IMR-90 (cell line): ENCODE results near the gene SLC25A26. TPM values are rescaled to one million over a fixed set of nuclear protein-coding genes. Genes with fewer than 3 reads are reported as not detected.

Experiments used
- ATAC-seq: fragments of 200-7000 bp; cut with Tn5 transposase; 2 replicates; pipeline ENCODE4 v1.9.1; 2020; ENCODE audit warnings: low read depth, mild to moderate bottlenecking, moderate library complexity
- BruUV-seq: library from RNA; stranded (reverse); fragments of 400-500 nt; replicated peaks from 2 replicates; lab custom pipeline; 2021; lab: Mats Ljungman, UMichigan
- CTCF ChIA-PET: fragments of 300-600 bp; formaldehyde crosslinking; extraction: SDS; loops from one replicate; lab custom pipeline; 2021; ENCODE audit warnings: antibody characterized with exemption; lab: Yijun Ruan, JAX
- POLR2A ChIA-PET: fragments of 300-600 bp; sonication (Branson Sonifier 250); formaldehyde crosslinking; loops from one replicate; lab custom pipeline; 2022; ENCODE audit warnings: antibody characterized with exemption; ENCODE audit not compliant: unreplicated experiment; lab: Charles Lee
- DNase-seq: peaks from one replicate; pipeline ENCODE4 v3.0.0; 2013
- H2AFZ ChIP-seq: replicated peaks from 2 replicates; pipeline ENCODE3; 2013; ENCODE audit warnings: low read length, mild to moderate bottlenecking; ENCODE audit not compliant: poor library complexity
- H2AK5ac ChIP-seq: 2 replicates; pipeline ENCODE4 v1.6.1; 2013; ENCODE audit warnings: low read depth, low read length, inconsistent platforms
- H2AK9ac ChIP-seq: replicated peaks from 2 replicates; pipeline ENCODE3; 2013; ENCODE audit warnings: mild to moderate bottlenecking, low read depth, low read length, moderate library complexity; ENCODE audit not compliant: poor library complexity
- H2BK120ac ChIP-seq: 2 replicates; pipeline ENCODE4 v1.6.1; 2013; ENCODE audit warnings: low read depth, low read length, inconsistent platforms
- H2BK15ac ChIP-seq: 3 replicates; pipeline ENCODE4 v1.6.1; 2013; ENCODE audit warnings: low read depth, low read length, inconsistent platforms
- H2BK20ac ChIP-seq: 2 replicates; pipeline ENCODE4 v1.6.1; 2013; ENCODE audit warnings: low read depth, mild to moderate bottlenecking, inconsistent platforms, low read length, moderate library complexity
- H2BK5ac ChIP-seq: 2 replicates; pipeline ENCODE4 v1.6.1; 2013; ENCODE audit warnings: mild to moderate bottlenecking, low read depth, low read length, inconsistent platforms; ENCODE audit not compliant: poor library complexity, severe bottlenecking
- H3K14ac ChIP-seq: replicated peaks from 2 replicates; pipeline ENCODE4 v1.6.1; 2013; ENCODE audit warnings: low read depth, low read length, inconsistent platforms
- H3K18ac ChIP-seq: 2 replicates; pipeline ENCODE4 v1.6.1; 2013; ENCODE audit warnings: low read depth, low read length, control low read depth
- H3K23ac ChIP-seq: 2 replicates; pipeline ENCODE4 v1.6.1; 2013; ENCODE audit warnings: low read depth, low read length, inconsistent platforms
- H3K27ac ChIP-seq: 2 replicates; pipeline ENCODE4 v1.5.1; 2013; ENCODE audit warnings: mild to moderate bottlenecking, control low read depth, low read length; ENCODE audit not compliant: insufficient read depth
- H3K27me3 ChIP-seq: 2 replicates; pipeline ENCODE4 v1.6.1; 2013; ENCODE audit warnings: low read length; ENCODE audit not compliant: control insufficient read depth, insufficient read depth
- H3K36me3 ChIP-seq: 2 replicates; pipeline ENCODE4 v1.6.1; 2013; ENCODE audit warnings: low read length, mixed read lengths; ENCODE audit not compliant: control insufficient read depth, insufficient read depth
- H3K4ac ChIP-seq: 2 replicates; pipeline ENCODE4 v1.6.1; 2013; ENCODE audit warnings: low read depth, low read length, inconsistent platforms
- H3K4me1 ChIP-seq: 2 replicates; pipeline ENCODE4 v1.6.1; 2013; ENCODE audit warnings: low read length, mixed read lengths; ENCODE audit not compliant: control insufficient read depth, insufficient read depth
- H3K4me2 ChIP-seq: 2 replicates; pipeline ENCODE4 v1.6.1; 2013; ENCODE audit warnings: low read depth, mild to moderate bottlenecking, control low read depth, low read length, moderate library complexity
- H3K4me3 ChIP-seq: 2 replicates; pipeline ENCODE4 v1.5.1; 2013; ENCODE audit warnings: low read depth, mild to moderate bottlenecking, control low read depth, low read length, moderate library complexity; ENCODE audit not compliant: insufficient read depth
- H3K56ac ChIP-seq: 2 replicates; pipeline ENCODE4 v1.6.1; 2013; ENCODE audit warnings: low read length, inconsistent platforms; ENCODE audit not compliant: insufficient read depth; ENCODE audit errors: extremely low read depth
- H3K79me1 ChIP-seq, 2 experiments: 2 replicates each; pipeline ENCODE4 v1.6.1; 2013; ENCODE audit warnings: low read length in 2 of 2, inconsistent platforms in 1 of 2, low read depth in 1 of 2
- H3K9ac ChIP-seq: 2 replicates; pipeline ENCODE4 v1.6.1; 2013; ENCODE audit warnings: low read depth, low read length, control low read depth
- H3K9me1 ChIP-seq: 2 replicates; pipeline ENCODE4 v1.6.1; 2013; ENCODE audit warnings: low read length, inconsistent platforms; ENCODE audit not compliant: insufficient read depth
- H3K9me3 ChIP-seq: 2 replicates; pipeline ENCODE4 v1.6.1; 2013; ENCODE audit warnings: low read length; ENCODE audit not compliant: control insufficient read depth, insufficient read depth
- H4K20me1 ChIP-seq: 2 replicates; pipeline ENCODE4 v1.6.1; 2013; ENCODE audit warnings: low read length, inconsistent platforms; ENCODE audit not compliant: insufficient read depth
- H4K5ac ChIP-seq: 2 replicates; pipeline ENCODE4 v1.6.1; 2013; ENCODE audit warnings: mild to moderate bottlenecking, low read depth, low read length, control low read depth
- H4K8ac ChIP-seq, 2 experiments: 2 replicates each; pipeline ENCODE4 v1.6.1; 2013; ENCODE audit warnings: low read depth in 2 of 2, low read length in 2 of 2, control low read depth in 1 of 2, inconsistent platforms in 1 of 2
- H4K91ac ChIP-seq: 2 replicates; pipeline ENCODE4 v1.6.1; 2013; ENCODE audit warnings: low read depth, low read length, inconsistent platforms; ENCODE audit not compliant: insufficient read depth
- BHLHE40 ChIP-seq: fragments of 150-350 bp; IDR thresholded peaks from 2 replicates; pipeline ENCODE4 v1.6.1; 2016; ENCODE audit warnings: mild to moderate bottlenecking, low read depth, low read length
- CEBPB ChIP-seq: IDR thresholded peaks from 2 replicates; pipeline ENCODE4 v1.6.1; 2012; ENCODE audit warnings: low read depth, low read length, improper control_type of control experiment
- CHD1 ChIP-seq: IDR thresholded peaks from 2 replicates; pipeline ENCODE4 v1.6.1; 2012; ENCODE audit warnings: low read depth, low read length, improper control_type of control experiment
- CTCF ChIP-seq: conservative IDR thresholded peaks from 2 replicates; pipeline ENCODE4 v1.5.1; 2012; ENCODE audit warnings: mild to moderate bottlenecking, low read depth, low read length, improper control_type of control experiment
- ELK1 ChIP-seq: fragments of 150-350 bp; IDR thresholded peaks from 2 replicates; pipeline ENCODE4 v1.6.1; 2016; ENCODE audit warnings: low read depth, mild to moderate bottlenecking, low read length, moderate library complexity, borderline replicate concordance
- FOS ChIP-seq: fragments of 150-350 bp; IDR thresholded peaks from 2 replicates; pipeline ENCODE4 v1.6.1; 2016; ENCODE audit warnings: low read depth, low read length
- MAFK ChIP-seq: IDR thresholded peaks from 2 replicates; pipeline ENCODE4 v1.6.1; 2012; ENCODE audit warnings: low read depth, low read length, improper control_type of control experiment
- MAZ ChIP-seq: IDR thresholded peaks from 2 replicates; pipeline ENCODE4 v1.6.1; 2012; ENCODE audit warnings: low read depth, mild to moderate bottlenecking, low read length, improper control_type of control experiment, moderate library complexity, borderline replicate concordance
- MXI1 ChIP-seq: IDR thresholded peaks from 2 replicates; pipeline ENCODE4 v1.6.1; 2012; ENCODE audit warnings: low read depth, mild to moderate bottlenecking, low read length, moderate library complexity, borderline replicate concordance
- NFE2L2 ChIP-seq: fragments of 150-350 bp; IDR thresholded peaks from 2 replicates; pipeline ENCODE4 v1.6.1; 2016; ENCODE audit warnings: low read depth, mild to moderate bottlenecking, low read length
- POLR2A ChIP-seq: IDR thresholded peaks from 2 replicates; pipeline ENCODE4 v1.6.1; 2012; ENCODE audit warnings: mild to moderate bottlenecking, low read depth, low read length
- RAD21 ChIP-seq: IDR thresholded peaks from 2 replicates; pipeline ENCODE4 v1.6.1; 2012; ENCODE audit warnings: low read length, improper control_type of control experiment
- RFX5 ChIP-seq: IDR thresholded peaks from 2 replicates; pipeline ENCODE4 v1.8.0; 2012; ENCODE audit warnings: low read depth, mild to moderate bottlenecking, low read length, moderate library complexity
- SMC3 ChIP-seq: fragments of 150-350 bp; IDR thresholded peaks from 2 replicates; pipeline ENCODE4 v1.6.1; 2016; ENCODE audit warnings: low read depth, mild to moderate bottlenecking, antibody characterized with exemption, low read length, moderate library complexity
- WGBS, 2 experiments: methylation state at CpG; one replicate each; pipeline versions ENCODE4 v1.1.5 to v1.1.7; 2013; ENCODE audit warnings: missing lambda C conversion rate in 2 of 2; ENCODE audit not compliant: insufficient read length in 1 of 2; ENCODE audit errors: extremely low coverage in 2 of 2; 5-methylcytosine and 5-hydroxymethylcytosine counted together
- dilution Hi-C: fragments of 300-500 bp; cut with HindIII; formaldehyde crosslinking; loops from one replicate; pipeline ENCODE4 v1.14.3; 2018; ENCODE audit warnings: low sequenced_read_pairs; ENCODE audit not compliant: unreplicated experiment
- in situ Hi-C: fragments of 300-500 bp; cut with MboI; formaldehyde crosslinking; loops from 3 replicates; pipeline ENCODE4 v1.14.3; 2019; ENCODE audit warnings: low sequenced_read_pairs, inconsistent platforms, mixed read lengths
- intact Hi-C: fragments of 100-400 bp; cut with micrococcal nuclease; formaldehyde crosslinking; loops from 2 replicates; pipeline ENCODE4 v1.10.0; 2022
- polyA plus RNA-seq, 3 experiments: library from polyadenylated mRNA; depleted of rRNA; stranded (reverse); fragments of >200 nt; gene quantifications; 2 replicates each; pipeline ENCODE4 v1.2.3, GENCODE V29; 2012; ENCODE audit warnings: low replicate concordance in 1 of 3
- total RNA-seq: library from RNA; depleted of rRNA; stranded (reverse); fragments of >200 nt; gene quantifications from 2 replicates; pipeline ENCODE4 v1.2.3, GENCODE V29; 2012
- TF ChIP-seq, protein P1 (sequence below): fragments of 150-350 bp; IDR thresholded peaks from 2 replicates; pipeline ENCODE4 v1.6.1; 2017; ENCODE audit warnings: mild to moderate bottlenecking, antibody characterized with exemption, low read length, low read depth

Gene SLC25A26
- total and polyA plus RNA-seq, 2 of the 4 experiments (the other 2 are of a cell fraction), result 10.9 to 12.7 TPM

GRCh38 chr3:66393333-66394005 is 172.7 kb downstream of the SLC25A26 start:
- peaks cover 23% of the 10 kb centered on the region for H3K9me1 ChIP-seq
- ChIA-PET CTCF (no interaction called here), POLR2A (no interaction called here)
- H2BK5ac ChIP-seq, result no peak overlapping the region
- intact Hi-C loops (no loop called here), in situ Hi-C loops (no loop called here), dilution Hi-C loops (no loop called here)
- no peaks in the 10 kb centered on the region for H4K20me1 ChIP-seq
- no peak overlapping the region; the same call in 1 of the 2 replicates for H2BK20ac ChIP-seq
- no peak overlapping the region for H3K27ac ChIP-seq
- H3K4me2 ChIP-seq, result no peak overlapping the region
- WGBS, 2 experiments, result 82% methylated on average over 6 of the region's 13 CpGs; no CpG with 5 or more reads in 1 of the 2 experiments
- H4K5ac ChIP-seq, result no peak overlapping the region
- H3K27me3 ChIP-seq, result no peaks in the 10 kb centered on the region
- 0 out of 3 replicates have a peak overlapping the region, but pooled peaks have one; percentile 44 for H2BK15ac ChIP-seq
- TF ChIP-seq SMC3 (no peak), BHLHE40 (no peak), FOS (no peak), CTCF (no peak), MAZ (no peak), RAD21 (no peak), NFE2L2 (no peak), ELK1 (no peak), MXI1 (no peak), CEBPB (no peak), MAFK (no peak), CHD1 (no peak), POLR2A (no peak), RFX5 (no peak)
- TF ChIP-seq, protein P1, sequence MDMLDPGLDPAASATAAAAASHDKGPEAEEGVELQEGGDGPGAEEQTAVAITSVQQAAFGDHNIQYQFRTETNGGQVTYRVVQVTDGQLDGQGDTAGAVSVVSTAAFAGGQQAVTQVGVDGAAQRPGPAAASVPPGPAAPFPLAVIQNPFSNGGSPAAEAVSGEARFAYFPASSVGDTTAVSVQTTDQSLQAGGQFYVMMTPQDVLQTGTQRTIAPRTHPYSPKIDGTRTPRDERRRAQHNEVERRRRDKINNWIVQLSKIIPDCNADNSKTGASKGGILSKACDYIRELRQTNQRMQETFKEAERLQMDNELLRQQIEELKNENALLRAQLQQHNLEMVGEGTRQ, result no peak
- BruUV-seq, result no TSS peak
- H3K23ac ChIP-seq, result no peak overlapping the region
- H3K4me3 ChIP-seq, result no peak overlapping the region
- no peak for ATAC-seq
- no peak overlapping the region for H2AK9ac ChIP-seq
- no peak overlapping the region for H4K8ac ChIP-seq
- no peak overlapping the region for H2AFZ ChIP-seq
- no peak overlapping the region for H4K91ac ChIP-seq
- H3K14ac ChIP-seq, result no peak overlapping the region
- H3K36me3 ChIP-seq, result peaks cover 56% of the 10 kb centered on the region
- no peaks in the 10 kb centered on the region for H3K9me3 ChIP-seq
- peaks cover 0 to 4% of the 10 kb centered on the region in 2 experiments; a peak in 1 of 4 replicates for H3K79me1 ChIP-seq
- no peak overlapping the region for H3K18ac ChIP-seq
- DNase-seq, result peak; percentile 14
- no peak overlapping the region for H2AK5ac ChIP-seq
- H3K4me1 ChIP-seq, result peaks cover 12% of the 10 kb centered on the region
- H3K9ac ChIP-seq, result no peak overlapping the region
- no peak overlapping the region for H2BK120ac ChIP-seq
- H3K56ac ChIP-seq, result no peak overlapping the region
- 0 out of 2 replicates have a peak overlapping the region, but pooled peaks have one; percentile 18 for H3K4ac ChIP-seq
